Activated CD8-positive, alpha-beta memory T cell treated with anti-CD3 and anti-CD28 coated beads, Interleukin-2, amount 50 U/mL, for 48 hours (primary cell): ENCODE measurements around the gene SH3RF2.
A peak's percentile ranks its signal among the peaks of the same experiment; 100 is the strongest.

ENCODE experiments used
- DNase-seq: peaks from one replicate; pipeline ENCODE4 v3.0.0-alpha.2; 2020

The SH3RF2 gene

DNA sequence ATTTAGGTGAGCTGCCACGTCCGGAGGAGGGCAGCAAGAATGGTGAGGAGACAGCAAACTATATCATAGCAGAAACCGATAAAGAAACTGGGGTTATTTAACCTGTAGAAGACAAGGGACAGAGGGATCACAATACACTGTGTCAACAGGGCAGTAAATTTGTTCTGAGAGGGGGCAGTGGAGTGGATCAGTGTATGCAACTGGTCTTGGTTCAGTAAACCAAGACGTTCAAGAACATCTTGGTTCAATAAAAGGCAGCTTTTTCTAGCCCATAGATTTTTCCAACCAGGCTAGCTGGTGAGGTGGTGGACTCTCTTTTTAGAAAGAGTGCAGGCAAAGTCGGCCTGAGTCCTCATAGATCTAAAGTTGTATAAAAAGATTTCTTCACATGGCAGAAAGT is 113.7 kb downstream of the SH3RF2 start:
- no peak for DNase-seq

DNA sequence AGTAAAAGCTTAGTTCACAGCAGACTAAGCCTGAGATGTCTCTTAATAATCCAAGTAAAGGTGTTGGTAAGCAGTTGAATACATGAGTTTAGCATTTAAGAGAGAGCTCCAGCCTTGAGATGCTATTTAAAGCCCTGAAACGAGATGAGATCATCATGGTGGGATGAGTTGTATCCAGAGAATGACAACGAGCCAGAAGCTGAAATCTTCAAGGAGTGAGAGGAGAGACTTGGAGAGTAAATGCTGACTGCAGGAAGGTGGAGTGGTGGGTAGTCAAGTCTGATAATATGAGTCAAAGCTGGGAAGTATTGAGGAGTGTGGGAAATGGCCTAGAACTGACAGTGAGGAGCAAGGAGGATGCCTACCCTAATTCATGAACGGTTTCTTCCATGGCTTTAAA is 115.3 kb downstream of the SH3RF2 start:
- no peak for DNase-seq

DNA sequence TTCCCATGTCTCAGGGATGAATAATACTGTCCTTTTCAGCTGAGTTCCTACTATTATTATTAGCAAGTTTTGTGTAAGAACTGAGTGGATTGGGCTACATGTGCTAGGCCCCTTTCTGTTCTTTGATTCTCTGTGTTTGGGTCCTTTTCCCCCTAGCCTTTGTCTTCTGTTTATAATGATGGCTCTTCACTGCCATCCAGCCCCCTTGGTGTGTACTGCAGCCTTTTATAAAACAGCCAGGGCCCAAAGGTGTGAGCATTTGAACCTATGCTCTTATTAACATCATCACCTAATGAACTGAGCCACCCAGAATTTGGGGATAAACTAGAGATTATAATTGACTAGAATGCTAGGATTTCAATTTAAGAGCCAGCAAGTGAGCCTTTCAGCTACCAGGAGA is 116.4 kb downstream of the SH3RF2 start:
- peak; percentile 10 for DNase-seq

DNA sequence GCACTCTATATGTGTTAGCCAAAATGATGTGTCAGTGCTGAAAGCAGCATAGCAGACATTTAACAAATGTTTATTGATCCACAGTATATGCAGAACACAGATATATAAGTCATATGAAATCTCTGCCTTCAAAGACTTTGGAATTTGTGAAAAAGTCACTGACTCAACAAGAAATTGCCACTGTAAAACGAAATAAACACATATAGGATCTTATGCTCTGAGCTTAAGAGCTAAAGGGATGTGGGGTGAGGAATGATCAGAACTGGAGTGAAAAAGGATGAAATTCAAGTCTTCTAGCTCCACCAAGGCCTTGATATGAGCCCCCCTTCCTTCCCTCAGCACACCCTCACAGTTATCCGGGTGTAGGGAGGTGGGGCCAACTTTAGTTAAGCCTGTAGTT is 119.1 kb downstream of the SH3RF2 start:
- DNase-seq, result no peak

DNA sequence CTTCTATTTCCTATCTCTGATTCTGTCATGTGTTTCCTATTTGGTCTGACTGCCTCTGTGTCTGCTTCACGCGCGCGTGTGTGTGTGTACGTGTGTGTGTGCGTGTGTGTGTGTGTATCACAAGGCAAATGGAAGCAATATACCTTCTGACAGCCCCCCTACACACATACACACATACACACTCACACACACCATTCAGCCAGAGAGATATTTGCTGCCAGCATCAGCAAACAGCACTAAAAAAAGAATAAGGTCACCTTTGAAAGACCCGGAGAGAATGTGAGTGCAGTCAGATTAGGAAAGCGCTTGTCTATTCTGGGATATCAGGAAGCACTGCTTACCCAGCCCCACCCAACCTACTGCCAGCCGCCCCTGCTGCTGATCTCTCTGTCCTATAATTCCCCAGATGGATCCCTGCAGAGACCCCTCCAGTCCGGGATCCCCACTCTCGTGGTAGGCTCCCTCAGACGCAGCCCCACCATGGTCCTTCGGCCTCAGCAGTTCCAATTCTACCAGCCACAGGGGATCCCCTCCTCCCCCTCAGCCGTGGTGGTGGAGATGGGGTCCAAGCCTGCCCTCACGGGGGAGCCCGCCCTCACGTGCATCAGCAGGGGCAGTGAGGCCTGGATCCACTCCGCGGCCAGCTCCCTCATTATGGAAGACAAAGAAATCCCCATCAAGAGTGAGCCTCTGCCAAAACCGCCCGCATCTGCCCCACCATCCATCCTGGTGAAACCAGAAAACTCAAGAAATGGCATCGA is 123.3 kb downstream of the SH3RF2 start:
- peak; percentile 23 for DNase-seq

DNA sequence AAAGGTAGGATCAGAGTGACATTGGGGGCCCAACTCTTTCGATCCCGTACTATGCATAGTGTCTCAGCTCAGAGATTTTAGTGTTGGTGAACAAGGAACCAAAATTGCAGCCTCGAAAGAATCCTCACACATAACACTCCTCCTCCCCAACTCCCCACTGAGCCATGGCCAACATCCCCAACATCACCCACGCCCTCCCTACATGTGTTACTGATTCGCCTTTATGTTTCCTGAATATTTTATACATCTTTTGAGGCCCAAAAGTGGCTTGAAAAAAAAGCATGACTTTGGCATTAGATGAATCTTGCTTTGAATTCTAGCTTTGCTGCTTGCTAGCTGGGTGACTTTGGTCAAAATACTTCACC is 123.8 kb downstream of the SH3RF2 start:
- DNase-seq, result no peak

DNA sequence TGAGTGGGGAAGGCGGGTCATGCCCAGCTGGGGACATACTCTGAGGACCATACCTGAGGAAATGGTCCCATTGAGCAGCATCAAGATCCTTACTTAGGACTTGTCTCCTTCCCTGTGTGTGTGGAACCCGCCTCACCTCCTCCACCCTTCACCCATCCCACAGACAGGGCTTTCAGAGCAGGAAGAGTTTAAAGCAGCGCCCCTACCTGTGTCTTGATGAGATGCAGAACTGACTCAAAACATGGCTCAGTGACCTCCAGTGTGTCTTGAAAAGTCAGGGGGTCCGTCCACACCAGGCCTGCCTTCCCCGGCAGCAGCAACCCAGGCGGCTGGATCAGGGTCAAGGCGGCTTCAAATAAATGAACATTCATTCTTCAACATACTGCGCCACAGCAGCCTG is 130.6 kb downstream of the SH3RF2 start:
- DNase-seq, result no peak

DNA sequence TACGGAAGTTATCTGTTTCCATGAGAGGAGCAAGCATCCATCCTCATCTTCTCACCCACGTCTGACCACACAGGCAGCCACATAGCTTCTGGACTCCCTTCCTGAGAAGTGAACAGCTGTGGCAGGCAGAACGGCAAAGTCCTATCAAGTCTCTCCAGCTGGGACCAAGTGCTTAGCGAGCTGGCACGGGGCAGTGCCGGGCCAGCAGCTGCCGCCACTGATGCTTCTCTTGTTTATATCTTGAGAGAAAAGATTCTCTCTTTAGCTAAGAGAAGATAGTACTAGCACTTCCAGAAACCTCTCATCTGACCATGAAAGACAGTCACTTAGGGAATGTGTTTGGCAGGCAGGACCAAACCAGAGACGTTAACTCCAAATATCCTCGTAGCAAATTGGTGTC is 131.8 kb downstream of the SH3RF2 start:
- no peak for DNase-seq

DNA sequence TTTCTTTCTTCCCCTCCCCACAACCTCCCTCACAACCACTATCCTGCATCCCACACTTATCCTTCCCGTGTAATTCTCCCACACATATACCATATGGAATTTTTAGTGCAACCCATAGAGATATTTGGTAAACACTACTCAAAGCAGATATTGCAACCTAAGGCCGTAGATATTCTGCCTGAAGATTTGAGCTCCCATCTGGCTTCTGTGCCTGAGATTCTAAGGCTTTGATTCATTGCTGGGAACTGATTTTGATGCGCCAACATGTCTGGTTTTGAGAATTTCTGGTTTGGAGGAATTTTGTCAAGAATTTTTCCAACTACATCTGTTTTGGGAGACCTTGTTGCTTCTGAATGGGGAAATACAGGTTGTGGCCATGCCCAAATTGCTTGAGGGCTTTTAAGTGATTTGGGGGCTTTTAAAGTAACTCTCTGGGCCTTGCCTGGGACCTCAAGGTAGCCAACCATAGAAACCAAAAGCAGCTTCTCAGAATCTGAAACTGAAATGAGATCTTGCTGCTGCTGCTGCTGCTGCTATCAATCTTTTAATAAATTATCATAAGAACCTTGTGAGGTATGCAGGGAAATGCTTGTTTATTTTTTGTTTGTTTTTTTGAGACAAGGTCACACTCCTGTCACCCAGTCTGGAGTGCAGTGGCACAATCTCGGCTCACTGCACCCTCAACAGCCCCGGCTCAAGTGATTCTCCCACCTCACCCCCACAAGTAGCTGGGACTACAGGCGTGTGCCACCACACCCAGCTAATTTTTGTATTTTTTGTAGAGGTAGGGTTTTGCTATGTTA is 132.8 kb downstream of the SH3RF2 start:
- DNase-seq, result no peak

DNA sequence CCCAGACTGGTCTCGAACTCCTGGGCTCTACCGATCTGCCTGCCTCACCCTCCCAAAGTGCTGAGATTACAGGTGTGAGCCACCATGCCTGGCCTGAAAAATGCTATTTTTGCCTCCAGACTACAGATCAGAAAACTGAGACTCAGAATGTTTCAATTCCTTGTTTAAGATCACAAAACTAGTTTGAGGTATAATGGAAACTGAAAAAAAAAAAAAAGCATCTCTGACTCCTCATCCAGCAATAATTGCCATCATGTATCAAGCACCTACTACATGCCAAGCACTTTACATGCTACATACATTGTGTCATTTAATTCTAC is 133.4 kb downstream of the SH3RF2 start:
- no peak for DNase-seq

DNA sequence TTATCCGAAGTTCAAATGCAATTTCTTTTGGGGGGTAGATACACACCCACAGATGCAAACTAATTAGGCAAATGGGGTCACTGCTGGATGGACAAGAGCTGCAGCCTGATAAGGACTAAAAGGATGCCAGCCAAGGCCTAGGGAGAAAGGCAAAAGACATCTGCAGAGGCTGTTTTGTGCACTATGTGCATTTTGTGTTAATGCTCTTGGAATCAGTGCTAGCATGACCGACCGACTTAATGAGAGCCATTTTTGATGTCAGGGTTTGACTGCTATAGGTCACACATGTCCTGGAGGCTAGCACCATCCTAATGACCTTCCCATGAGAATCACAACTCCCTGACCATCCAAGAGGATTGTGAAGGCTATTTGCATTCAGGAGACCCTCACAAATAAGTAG is 134.4 kb downstream of the SH3RF2 start:
- no peak for DNase-seq

DNA sequence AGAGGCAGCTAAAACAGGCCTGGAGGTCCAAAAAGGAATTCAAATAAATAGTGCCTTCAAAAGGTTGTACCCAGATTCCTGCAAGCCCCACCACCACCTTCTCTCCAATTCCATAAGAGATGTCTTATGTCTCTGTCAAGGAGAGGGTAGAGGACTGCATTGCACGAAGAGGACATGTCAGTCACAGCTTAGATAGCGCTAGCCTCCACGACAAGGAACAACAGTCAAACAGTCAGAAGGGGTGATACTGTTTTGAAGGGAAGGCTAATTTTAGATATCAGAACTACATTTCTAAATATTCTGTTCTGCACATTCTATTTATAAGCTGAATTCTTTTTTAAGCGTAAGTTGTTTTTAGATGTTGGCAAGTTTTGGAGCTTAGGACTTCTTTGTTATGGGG is 134.8 kb downstream of the SH3RF2 start:
- no peak for DNase-seq

DNA sequence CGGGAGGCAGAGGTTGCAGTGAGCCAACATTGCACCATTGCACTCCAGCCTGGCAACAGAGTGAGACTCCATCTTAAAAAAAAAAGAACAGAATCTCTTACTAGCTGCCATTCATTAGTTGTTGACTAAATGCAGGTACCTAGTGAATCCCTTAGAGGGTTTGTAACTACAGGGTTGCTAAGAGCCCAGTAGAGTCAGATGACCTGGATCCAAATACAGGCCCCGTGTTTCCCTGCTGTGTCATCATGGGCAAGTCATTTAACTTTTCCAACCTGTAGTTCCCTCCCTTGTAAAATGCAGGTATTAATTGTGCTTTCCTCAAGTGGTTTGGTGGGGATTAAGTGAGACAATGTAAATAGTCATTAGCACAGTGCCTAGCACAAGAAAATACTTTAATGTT is 136.2 kb downstream of the SH3RF2 start:
- DNase-seq, result no peak

DNA sequence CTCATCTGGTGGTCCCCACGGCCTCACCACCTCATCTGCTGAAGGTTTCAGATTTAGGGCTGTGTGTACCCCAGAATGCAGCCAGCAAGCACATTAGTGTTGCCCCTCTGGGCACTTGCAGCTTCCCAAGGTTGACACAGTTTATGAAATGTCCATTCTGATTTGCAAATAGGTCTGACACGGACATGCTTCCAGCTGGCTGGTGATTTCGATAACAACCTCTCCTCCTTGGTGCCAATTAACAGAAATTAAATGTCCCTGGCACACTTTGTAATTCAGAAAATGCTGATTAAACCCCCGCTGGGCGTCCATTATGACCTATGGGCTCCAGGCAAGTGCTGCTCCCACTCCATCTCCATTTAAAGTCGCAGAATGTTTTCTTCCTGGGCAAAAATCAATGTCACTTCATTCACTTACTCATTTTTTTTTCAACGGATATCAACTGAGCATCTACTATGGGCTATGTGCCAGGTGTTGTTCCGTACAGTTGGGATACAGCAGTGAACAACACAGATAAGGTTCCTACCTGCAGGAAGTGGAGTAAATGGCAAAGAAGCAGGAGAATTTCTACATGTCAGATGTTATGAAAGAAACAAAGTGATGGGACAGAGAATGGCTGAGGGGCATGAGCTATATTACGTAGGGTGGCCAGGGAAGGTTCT is 137.0 kb downstream of the SH3RF2 start:
- no peak for DNase-seq

DNA sequence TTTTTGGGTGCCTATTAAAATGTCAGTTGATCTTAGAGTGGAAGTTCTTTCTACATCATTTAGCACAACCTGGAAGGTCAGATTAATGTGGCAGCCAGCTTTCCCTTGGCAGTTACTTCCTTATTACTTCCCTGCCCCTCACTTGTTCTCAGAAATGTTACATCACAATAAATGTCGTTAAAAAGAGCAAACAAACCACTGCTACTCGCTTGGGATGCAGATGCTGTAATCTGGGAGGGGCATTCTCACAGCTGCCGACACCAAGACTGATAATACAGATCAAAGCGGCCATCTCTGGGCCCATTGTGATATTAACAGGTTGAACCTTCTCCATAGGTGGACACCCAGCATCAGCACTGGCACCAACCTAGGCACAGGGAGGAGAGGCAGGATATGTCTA is 139.7 kb downstream of the SH3RF2 start:
- no peak for DNase-seq

DNA sequence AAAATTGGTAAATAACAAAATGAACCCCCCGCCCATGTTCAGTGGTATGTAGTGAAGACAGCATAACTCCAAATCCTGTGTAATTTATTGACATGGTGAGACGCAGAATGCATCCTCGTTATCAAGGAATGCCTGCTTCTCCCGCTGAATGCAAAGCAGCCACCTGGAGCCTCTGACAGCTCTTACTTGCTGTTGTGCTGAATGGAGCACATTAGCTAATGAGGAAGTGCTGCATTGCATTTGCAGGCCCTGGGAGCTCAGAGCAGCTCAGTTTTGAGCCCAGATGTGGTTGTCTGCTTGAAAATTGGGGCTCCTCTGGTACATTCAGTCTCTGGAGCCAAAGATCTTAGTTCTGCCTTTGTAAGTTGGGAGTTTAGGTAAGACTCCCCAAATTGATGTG is 140.1 kb downstream of the SH3RF2 start:
- DNase-seq, result no peak

DNA sequence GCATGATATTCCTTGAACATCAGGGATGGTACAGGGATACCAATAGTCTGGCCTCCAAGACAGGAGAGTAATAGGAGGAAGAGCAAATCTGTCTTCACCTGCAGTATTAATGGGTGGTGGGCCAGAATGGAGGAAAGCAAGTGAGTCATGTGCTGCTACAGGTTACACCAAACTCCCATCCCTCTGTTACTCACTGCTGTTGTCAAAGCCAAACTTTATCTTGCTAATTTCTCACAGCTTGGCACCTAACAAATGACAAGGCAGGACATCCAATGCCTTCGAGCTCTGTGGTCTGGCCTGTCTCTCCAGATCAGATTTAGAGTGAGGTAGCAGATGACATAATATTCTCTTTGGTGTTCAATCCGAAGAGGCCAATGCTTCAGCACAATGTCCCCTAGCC is 142.2 kb downstream of the SH3RF2 start:
- DNase-seq, result no peak

DNA sequence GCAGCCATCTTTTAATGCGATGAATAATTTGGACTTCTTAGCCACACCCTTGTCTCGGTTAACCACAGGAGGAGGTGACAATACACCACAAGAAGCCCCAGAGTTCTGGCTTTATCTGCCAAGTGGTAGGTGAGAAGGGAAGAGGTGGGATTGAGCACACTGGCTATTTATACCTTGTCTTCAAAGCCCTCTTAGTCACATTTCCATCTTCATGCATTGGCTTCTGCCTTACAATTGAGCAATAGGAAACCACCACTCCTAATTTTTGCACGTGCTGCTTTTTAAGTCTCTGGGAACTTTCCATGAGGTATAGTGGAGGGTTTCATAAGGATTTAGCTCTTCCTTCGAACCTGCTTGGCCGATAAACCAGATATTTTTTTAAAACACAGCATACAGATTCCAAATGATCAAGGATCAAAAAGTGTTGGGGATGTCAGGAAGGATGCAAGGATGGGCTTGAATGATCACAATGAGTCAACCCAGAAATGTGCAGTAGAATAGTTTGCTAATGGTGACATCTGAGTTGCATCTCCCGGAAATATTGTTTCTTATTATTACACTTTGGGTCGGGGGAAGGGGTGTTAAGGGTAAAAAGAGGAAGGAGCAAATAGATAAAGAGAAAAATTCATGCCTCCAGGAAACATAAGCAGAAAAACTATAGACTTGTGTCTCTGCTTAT is 143.5 kb downstream of the SH3RF2 start:
- DNase-seq, result no peak

DNA sequence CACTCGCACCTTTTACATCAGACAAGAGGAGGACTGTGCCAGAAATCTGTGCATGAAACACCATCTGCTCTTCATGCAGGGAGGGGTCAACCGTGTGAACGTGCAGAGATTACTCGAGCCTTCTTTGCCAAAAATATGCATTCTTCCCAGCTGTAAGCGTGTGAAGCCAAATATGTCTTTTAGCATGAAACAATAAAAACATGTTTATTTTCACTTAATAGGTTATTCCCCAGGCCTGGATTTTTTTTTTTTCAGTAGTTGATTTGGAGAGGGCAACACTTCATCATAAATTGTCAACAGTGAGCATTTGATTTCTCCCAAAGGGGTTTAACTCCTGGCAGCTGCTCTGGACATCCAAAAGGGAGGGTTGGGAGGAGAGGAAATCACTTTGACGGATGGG is 145.2 kb downstream of the SH3RF2 start:
- no peak for DNase-seq

DNA sequence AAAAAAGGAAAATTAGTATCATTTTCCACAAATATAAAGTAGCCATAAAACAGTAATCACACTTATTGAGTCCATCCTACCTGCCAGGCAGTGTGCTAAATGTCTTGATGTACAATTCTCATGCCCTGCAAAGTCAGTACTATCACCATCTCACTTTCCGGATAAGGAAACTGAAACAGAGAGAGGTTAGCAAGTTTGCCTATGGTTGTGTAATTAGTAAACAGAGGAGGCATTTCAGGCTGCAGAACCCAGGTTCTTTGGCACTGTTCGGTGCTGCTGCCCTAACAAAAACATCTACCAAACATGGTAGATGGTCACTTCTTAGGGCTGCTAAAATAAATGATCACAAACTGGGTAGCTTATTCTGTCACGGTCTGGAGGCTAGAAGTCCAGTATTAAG is 146.4 kb downstream of the SH3RF2 start:
- DNase-seq, result no peak

DNA sequence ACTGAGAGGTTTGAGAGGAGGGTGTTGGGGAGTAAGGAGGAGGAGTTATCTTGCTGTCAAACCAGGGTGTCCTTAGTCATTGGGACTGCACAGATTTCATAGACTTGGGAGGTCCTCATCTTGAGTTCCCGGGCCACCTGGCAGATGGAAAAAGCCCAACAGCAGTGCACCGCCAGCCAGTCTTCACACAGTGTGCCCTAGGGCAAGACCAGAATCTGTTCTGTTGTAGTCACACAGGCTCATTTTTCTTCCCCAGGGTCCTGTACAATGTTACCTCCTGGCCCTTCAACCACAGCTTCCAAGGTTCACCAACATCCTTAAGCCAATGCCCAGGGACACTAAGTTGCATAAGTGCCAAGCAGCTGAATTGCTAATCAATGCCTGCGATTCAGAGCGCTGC is 148.0 kb downstream of the SH3RF2 start:
- DNase-seq, result no peak

DNA sequence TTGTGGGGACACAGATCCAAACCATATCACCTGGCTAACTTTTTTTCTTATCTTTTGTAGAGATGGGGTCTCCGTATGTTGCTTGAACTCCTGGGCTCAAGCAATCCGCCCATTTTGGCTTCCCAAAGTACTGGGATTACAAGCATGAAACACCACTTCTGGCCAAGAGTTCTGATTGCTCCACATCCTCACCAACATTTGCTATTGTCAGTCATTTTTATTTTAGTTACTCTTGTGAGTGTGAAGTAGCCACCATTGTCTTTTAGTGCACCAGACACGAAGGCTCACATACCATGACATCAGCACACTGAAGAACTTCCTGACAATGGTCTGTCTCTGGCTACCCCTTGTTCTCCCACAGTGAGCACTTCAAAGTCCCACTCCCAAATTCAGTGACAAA is 151.7 kb downstream of the SH3RF2 start:
- no peak for DNase-seq

DNA sequence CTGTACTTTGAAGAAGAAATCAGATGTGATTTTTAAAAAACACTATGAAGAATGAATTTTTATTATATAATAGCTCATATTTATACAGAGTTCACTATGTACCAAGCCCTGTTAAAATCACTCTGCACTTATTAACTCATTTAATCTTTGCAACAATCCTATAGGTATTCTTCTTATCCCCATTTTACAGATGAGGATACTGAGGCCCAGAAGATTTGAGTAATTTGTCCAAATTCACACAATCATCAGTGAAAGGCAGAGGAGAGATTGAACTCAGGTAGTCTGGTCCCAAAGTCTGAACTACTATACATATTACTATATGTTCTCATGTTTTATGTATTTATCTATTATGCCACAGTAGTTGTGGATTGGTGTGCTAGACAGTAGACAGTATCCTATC is 152.9 kb downstream of the SH3RF2 start:
- no peak for DNase-seq

DNA sequence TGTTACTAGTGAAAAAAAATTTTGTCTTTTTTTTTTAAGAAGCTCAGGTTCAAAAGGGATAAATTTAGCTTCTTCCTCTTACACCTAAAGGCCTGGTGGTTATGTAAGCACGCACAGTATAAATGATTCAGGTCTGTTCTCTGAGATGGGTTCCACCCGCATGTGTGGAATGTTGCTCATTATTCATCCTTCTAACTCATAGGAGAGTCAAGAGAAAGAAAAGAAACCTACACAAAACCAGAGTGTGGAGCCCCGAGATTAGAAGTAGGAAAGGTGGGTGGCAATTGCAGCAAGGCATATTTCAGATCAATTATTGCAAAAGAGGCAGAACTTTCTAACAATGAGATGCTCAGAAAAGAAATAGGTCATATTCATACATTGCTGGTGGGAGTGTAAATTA is 155.5 kb downstream of the SH3RF2 start:
- DNase-seq, result no peak
